H9 (cell line): Measurements from ENCODE around the gene MFSD11. TPM values are rescaled to one million over a fixed set of nuclear protein-coding genes. Genes with fewer than 3 reads are reported as not detected.
A peak's percentile ranks its signal among the peaks of the same experiment; 100 is the strongest.

Source experiments
- DNase-seq: peaks from one replicate; pipeline ENCODE4 v3.0.0-alpha.2; 2017
- H2AFZ ChIP-seq: one replicate; pipeline ENCODE4 v1.6.1; 2013; ENCODE audit warnings: mild to moderate bottlenecking, low read length, control low read depth, moderate library complexity
- H2AK5ac ChIP-seq: 2 replicates; pipeline ENCODE4 v1.6.1; 2013; ENCODE audit warnings: low read length, control low read depth, mixed read lengths; ENCODE audit not compliant: insufficient read length
- H2BK120ac ChIP-seq: one replicate; pipeline ENCODE4 v1.6.1; 2013; ENCODE audit warnings: low read depth, mild to moderate bottlenecking, low read length, control low read depth, inconsistent platforms; ENCODE audit not compliant: poor library complexity, severe bottlenecking
- H2BK12ac ChIP-seq: 2 replicates; pipeline ENCODE4 v1.6.1; 2013; ENCODE audit warnings: low read length, control low read depth, mixed read lengths, low read depth; ENCODE audit not compliant: insufficient read length
- H2BK15ac ChIP-seq: 2 replicates; pipeline ENCODE4 v1.6.1; 2013; ENCODE audit warnings: low read depth, low read length, control low read depth
- H2BK20ac ChIP-seq: one replicate; pipeline ENCODE4 v1.6.1; 2013; ENCODE audit warnings: low read depth, mild to moderate bottlenecking, low read length, control low read depth, inconsistent platforms; ENCODE audit not compliant: poor library complexity, severe bottlenecking
- H2BK5ac ChIP-seq: 2 replicates; pipeline ENCODE4 v1.6.1; 2013; ENCODE audit warnings: low read length, control low read depth, mixed read lengths; ENCODE audit not compliant: insufficient read length
- H3K14ac ChIP-seq: 2 replicates; pipeline ENCODE4 v1.6.1; 2013; ENCODE audit warnings: low read length, control low read depth; ENCODE audit not compliant: insufficient read depth
- H3K18ac ChIP-seq: 2 replicates; pipeline ENCODE4 v1.6.1; 2013; ENCODE audit warnings: low read depth, mild to moderate bottlenecking, mixed read lengths, low read length, control low read depth; ENCODE audit not compliant: insufficient read length
- H3K23ac ChIP-seq: 2 replicates; pipeline ENCODE4 v1.6.1; 2013; ENCODE audit warnings: low read length, control low read depth, mixed read lengths, low read depth; ENCODE audit not compliant: insufficient read length
- H3K23me2 ChIP-seq: 2 replicates; pipeline ENCODE4 v1.6.1; 2013; ENCODE audit warnings: low read depth, mild to moderate bottlenecking, mixed read lengths, low read length, control low read depth; ENCODE audit not compliant: insufficient read length, poor library complexity, severe bottlenecking
- H3K27ac ChIP-seq: 2 replicates; pipeline ENCODE4 v1.5.1; 2013; ENCODE audit warnings: low read length, control low read depth, mixed read lengths, low read depth; ENCODE audit not compliant: insufficient read length
- H3K27me3 ChIP-seq: 2 replicates; pipeline ENCODE4 v1.6.1; 2013; ENCODE audit warnings: low read length, control low read depth, inconsistent platforms; ENCODE audit not compliant: insufficient read depth
- H3K4ac ChIP-seq: 2 replicates; pipeline ENCODE4 v1.6.1; 2013; ENCODE audit warnings: low read depth, mild to moderate bottlenecking, control low read depth, inconsistent platforms, low read length, moderate library complexity
- H3K4me1 ChIP-seq: 2 replicates; pipeline ENCODE4 v1.6.1; 2013; ENCODE audit warnings: low read length, control low read depth, inconsistent platforms; ENCODE audit not compliant: insufficient read depth
- H3K4me2 ChIP-seq: 2 replicates; pipeline ENCODE4 v1.6.1; 2013; ENCODE audit warnings: low read length, control low read depth, mixed read lengths; ENCODE audit not compliant: insufficient read length, insufficient read depth
- H3K56ac ChIP-seq: 2 replicates; pipeline ENCODE4 v1.6.1; 2013; ENCODE audit warnings: low read depth, mild to moderate bottlenecking, mixed read lengths, low read length, control low read depth; ENCODE audit not compliant: insufficient read length
- H3K79me1 ChIP-seq: 2 replicates; pipeline ENCODE4 v1.6.1; 2013; ENCODE audit warnings: low read depth, mild to moderate bottlenecking, moderate library complexity, low read length, control low read depth, inconsistent platforms; ENCODE audit not compliant: insufficient read depth, poor library complexity, severe bottlenecking
- H3K79me2 ChIP-seq: 2 replicates; pipeline ENCODE4 v1.6.1; 2013; ENCODE audit warnings: low read length, control low read depth, inconsistent platforms; ENCODE audit not compliant: insufficient read depth
- H3K9ac ChIP-seq: 2 replicates; pipeline ENCODE4 v1.6.1; 2013; ENCODE audit warnings: low read length, control low read depth, mixed read lengths; ENCODE audit not compliant: insufficient read length; ENCODE audit errors: extremely low read depth
- H3K9me3 ChIP-seq: one replicate; pipeline ENCODE4 v1.6.1; 2013; ENCODE audit warnings: low read depth, low read length, inconsistent platforms; ENCODE audit not compliant: control insufficient read depth
- H3T11ph ChIP-seq: one replicate; pipeline ENCODE4 v1.6.1; 2013; ENCODE audit warnings: mild to moderate bottlenecking, low read length, control low read depth, inconsistent platforms
- H4K20me1 ChIP-seq: one replicate; pipeline ENCODE4 v1.6.1; 2013; ENCODE audit not compliant: control insufficient read depth, insufficient read length, insufficient read depth
- H4K5ac ChIP-seq: 2 replicates; pipeline ENCODE4 v1.6.1; 2013; ENCODE audit warnings: low read depth, mild to moderate bottlenecking, mixed read lengths, low read length, control low read depth; ENCODE audit not compliant: insufficient read length
- H4K8ac ChIP-seq: replicated peaks from 2 replicates; pipeline ENCODE4 v1.6.1; 2013; ENCODE audit warnings: low read length, control low read depth, mixed read lengths, low read depth; ENCODE audit not compliant: insufficient read length
- H4K91ac ChIP-seq: 2 replicates; pipeline ENCODE4 v1.6.1; 2013; ENCODE audit warnings: low read depth, mild to moderate bottlenecking, moderate library complexity, mixed read lengths, low read length, control low read depth; ENCODE audit not compliant: insufficient read length
- H3K27ac Mint-ChIP-seq, 3 experiments: 2 replicates in 2 of 3; 3 replicates in 1 of 3; pipeline ENCODE4 v1.8.0; 2020 to 2021; ENCODE audit warnings: mixed read lengths in 3 of 3, mild to moderate bottlenecking in 1 of 3, moderate library complexity in 1 of 3
- H3K27me3 Mint-ChIP-seq: 2 replicates; pipeline ENCODE4 v1.8.0; 2021; ENCODE audit warnings: low read depth, mild to moderate bottlenecking, moderate library complexity, mixed read lengths
- H3K36me3 Mint-ChIP-seq, 3 experiments: 2 replicates in 2 of 3; 3 replicates in 1 of 3; pipeline ENCODE4 v1.8.0; 2020 to 2021; ENCODE audit warnings: low read depth in 3 of 3, mixed read lengths in 3 of 3; ENCODE audit not compliant: insufficient read depth in 1 of 3
- H3K4me1 Mint-ChIP-seq, 2 experiments: 2 replicates each; pipeline ENCODE4 v1.8.0; 2020; ENCODE audit warnings: mixed read lengths in 2 of 2
- H3K4me3 Mint-ChIP-seq, 2 experiments: 2 replicates in 1 of 2; 3 replicates in 1 of 2; pipeline ENCODE4 v1.8.0; 2020 to 2021; ENCODE audit warnings: mild to moderate bottlenecking in 2 of 2, mixed read lengths in 2 of 2, moderate library complexity in 1 of 2
- H3K9me3 Mint-ChIP-seq, 2 experiments: 2 replicates in 1 of 2; 3 replicates in 1 of 2; pipeline ENCODE4 v1.8.0; 2020; ENCODE audit warnings: mild to moderate bottlenecking in 2 of 2, mixed read lengths in 2 of 2, moderate library complexity in 1 of 2
- CTCF ChIP-seq: fragments of 200-600 bp; sonication (generic); conservative IDR thresholded peaks from 3 replicates; pipeline ENCODE4 v1.8.0; 2021; ENCODE audit warnings: antibody characterized with exemption, mild to moderate bottlenecking
- WGBS: extraction: QIAGEN DNeasy Blood & Tissue Kit; methylation state at CpG from one replicate; pipeline ENCODE4 v1.1.7; 2013; ENCODE audit warnings: missing lambda C conversion rate, low lambda C conversion rate, mixed read lengths; ENCODE audit not compliant: insufficient read length; ENCODE audit errors: extremely low coverage; 5-methylcytosine and 5-hydroxymethylcytosine counted together
- total RNA-seq: library from RNA; stranded (reverse); gene quantifications from 2 replicates; pipeline ENCODE4 v1.2.1, GENCODE V29; 2021

MFSD11 gene
- total RNA-seq, 1 experiment from 2014 or later = 19.9 TPM

DNA sequence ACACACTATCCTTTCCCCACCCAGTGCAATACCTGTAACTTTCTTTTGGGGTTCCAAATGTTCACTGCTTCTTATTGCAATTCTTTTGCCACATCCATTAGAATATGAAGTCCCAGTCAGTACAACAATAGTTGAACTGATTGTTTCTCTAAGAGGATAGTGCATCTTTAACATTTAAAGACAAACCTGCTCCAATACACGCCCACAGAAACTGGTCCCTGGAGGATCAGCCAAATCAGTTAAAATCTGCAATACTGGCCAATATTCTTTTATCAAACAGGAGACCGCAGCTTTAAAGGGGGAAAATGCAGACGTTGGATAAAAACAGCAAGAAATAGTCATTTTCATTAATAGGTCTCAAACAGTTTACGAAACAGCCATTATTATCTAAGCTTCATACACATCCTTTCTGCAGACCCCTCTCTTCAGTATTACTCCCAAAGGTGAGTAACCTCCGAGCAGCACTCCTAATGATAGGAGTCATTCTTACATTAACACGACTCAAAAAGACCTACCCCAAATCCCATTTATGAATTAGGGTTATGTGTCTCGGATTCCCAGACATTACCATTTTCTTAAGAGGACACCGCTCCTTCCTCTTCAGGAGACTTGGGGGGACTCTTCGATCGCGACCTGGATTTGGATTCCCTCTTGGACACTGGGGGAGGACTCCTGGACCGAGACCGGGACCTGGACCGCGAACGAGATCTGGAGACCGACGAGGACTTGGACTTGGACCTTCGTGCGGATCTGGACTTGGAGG lies 2.2 kb upstream of the MFSD11 start:
- Histone ChIP-seq H3K4ac (no peak overlapping the region), H2BK15ac (no peak overlapping the region), H2BK20ac (no peak overlapping the region), H3K14ac (peak overlapping the region; percentile 98), H2BK5ac (no peak overlapping the region), H4K20me1 (no peaks in the 10 kb centered on the region), H3K27me3 (no peaks in the 10 kb centered on the region), H3K79me1 (no peaks in the 10 kb centered on the region), H2AFZ (no peak overlapping the region), H3K4me1 (no peaks in the 10 kb centered on the region), H2BK120ac (no peak overlapping the region), H2BK12ac (peak overlapping the region; percentile 68), H3K27ac (peak overlapping the region; percentile 34), H4K91ac (no peak overlapping the region), H3K23ac (peak overlapping the region; percentile 20), H3K9me3 (no peaks in the 10 kb centered on the region), H3K23me2 (no peaks in the 10 kb centered on the region), H3T11ph (no peak overlapping the region), H4K5ac (peak overlapping the region; percentile 37), H4K8ac (no peak overlapping the region), H2AK5ac (no peak overlapping the region), H3K18ac (peak overlapping the region; percentile 86), H3K79me2 (peaks cover 17% of the 10 kb centered on the region; the same call in 1 of the 2 replicates), H3K56ac (no peak overlapping the region), H3K4me2 (peak overlapping the region; percentile 71), H3K9ac (peak overlapping the region; percentile 96)
- DNase-seq = no peak
- Mint-ChIP-seq H3K27me3 (peaks cover 2% of the 10 kb centered on the region), H3K36me3 (peaks cover 33 to 53% (median 39%) of the 10 kb centered on the region in 3 experiments), H3K4me3 (peak overlapping the region; percentile 99 to 100), H3K9me3 (peaks cover 3 to 7% of the 10 kb centered on the region in 2 experiments; a peak in 2 of 5 replicates), H3K27ac (peak overlapping the region; percentile 98 to 99 (median 98)), H3K4me1 (peaks cover 29 to 34% of the 10 kb centered on the region in 2 experiments)
- no peak for TF ChIP-seq CTCF
- no CpG with 5 or more reads among the region's 20 CpGs for whole genome bisulfite sequencing
